Measurements from ENCODE around the gene ZNF831.

Gene ZNF831

DNA sequence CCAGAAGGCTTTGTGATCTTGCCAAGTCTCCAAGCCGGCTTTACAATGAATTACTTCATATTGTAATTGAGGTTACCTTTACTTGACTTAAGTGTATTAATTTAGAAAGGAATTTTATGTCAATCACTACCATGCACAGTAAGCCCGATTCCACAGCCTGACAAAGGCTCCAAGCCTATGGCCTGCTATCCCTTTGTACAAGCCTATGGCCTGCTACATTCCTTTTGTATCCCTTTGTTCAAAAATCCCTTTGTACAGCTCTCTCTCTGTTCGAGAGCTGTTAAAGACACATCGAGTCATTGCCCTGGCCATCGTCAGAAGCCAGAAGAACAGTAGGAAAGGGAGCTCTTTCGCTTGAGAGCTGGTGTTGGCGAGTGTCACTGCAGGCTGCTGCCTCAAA, 134.1 kb downstream of the ZNF831 start:
- in situ Hi-C loops (cut with HindIII; ENCODE audit: low sequenced_read_pairs) = no loop called here

DNA sequence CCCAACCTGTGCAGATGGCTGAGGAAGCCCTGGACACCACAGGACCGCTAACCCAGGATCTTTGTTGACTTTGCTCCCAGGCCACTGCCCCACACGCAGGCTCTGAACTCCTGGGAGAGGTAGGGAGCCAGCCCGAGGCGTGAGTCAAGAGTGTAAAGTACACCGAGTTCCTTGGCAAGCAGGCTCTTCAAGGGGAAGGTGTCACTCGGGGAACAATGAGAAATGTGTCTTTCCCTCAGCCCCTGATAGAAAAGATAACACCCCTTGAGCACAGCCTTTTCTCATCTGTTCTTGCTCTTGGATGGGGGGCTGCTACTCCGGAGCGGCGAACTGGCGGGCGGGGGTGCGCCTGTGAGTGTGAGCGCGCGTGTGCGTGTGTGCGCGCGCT, 136.3 kb downstream of the ZNF831 start:
- in situ Hi-C loops (cut with HindIII; ENCODE audit: low sequenced_read_pairs) = no loop called here

DNA sequence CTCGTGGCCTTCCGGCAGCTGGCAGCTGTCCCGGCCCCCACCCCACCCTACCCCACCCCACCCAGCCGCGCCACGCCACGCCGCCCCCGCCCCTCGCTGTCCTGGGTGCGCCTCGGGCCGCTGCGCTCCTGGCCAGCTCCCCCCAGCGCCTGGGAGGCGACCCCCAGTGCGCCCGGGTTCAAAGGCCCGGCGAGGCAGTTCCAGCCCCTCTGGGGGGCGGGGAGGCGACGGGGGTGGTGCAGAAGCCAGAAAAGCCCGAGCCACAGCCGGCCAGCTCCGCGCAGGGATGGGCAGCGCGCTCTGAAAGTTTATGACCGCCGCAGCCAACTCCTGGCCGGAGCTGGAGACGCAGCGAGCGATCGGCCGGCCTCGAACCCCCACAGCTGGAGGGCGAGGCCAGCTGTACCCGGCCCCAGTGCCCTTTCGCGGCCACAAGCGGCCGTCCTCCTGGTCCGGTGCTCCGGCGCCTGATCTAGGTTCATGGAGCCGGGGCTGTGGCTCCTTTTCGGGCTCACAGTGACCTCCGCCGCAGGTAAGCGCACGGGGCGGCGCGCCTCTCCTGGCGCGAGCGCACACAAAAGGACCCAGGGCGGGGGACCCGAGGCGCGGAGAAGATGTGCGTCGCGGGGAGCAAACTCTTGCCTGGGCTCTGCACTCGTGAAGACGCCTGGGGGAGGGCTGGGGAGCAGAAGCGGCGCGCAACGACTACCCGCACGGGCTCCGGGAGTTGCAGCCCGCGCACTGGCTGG, 136.9 kb downstream of the ZNF831 start, which contains the start of gene EDN3:
EDN3 (plus strand) TSS at position 279 of the 749 bp plus-strand sequence; CDS start at position 481, 202 bp downstream.
- in situ Hi-C loops (cut with HindIII; ENCODE audit: low sequenced_read_pairs) = no loop called here

DNA sequence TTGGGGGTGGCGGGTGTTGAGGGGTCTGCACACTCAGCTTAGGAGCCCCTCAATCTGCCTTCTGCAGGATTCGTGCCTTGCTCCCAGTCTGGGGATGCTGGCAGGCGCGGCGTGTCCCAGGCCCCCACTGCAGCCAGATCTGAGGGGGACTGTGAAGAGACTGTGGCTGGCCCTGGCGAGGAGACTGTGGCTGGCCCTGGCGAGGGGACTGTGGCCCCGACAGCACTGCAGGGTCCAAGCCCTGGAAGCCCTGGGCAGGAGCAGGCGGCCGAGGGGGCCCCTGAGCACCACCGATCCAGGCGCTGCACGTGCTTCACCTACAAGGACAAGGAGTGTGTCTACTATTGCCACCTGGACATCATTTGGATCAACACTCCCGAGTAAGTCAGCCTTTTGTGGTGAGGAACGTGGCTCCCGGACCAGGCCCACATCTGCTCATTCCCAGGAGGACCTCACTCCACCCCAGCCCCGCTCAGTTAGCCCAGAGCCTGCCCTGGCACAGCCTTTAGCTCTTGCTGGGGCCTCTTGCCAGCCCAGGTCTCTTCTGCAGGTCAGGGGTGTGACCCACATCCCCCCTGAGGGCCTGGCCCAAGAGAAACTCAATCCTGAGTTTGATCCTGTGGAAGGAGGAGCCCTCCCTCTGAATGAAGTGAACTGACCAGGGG, 137.9 kb downstream of the ZNF831 start:
- in situ Hi-C loops (cut with HindIII; ENCODE audit: low sequenced_read_pairs) = no loop called here

DNA sequence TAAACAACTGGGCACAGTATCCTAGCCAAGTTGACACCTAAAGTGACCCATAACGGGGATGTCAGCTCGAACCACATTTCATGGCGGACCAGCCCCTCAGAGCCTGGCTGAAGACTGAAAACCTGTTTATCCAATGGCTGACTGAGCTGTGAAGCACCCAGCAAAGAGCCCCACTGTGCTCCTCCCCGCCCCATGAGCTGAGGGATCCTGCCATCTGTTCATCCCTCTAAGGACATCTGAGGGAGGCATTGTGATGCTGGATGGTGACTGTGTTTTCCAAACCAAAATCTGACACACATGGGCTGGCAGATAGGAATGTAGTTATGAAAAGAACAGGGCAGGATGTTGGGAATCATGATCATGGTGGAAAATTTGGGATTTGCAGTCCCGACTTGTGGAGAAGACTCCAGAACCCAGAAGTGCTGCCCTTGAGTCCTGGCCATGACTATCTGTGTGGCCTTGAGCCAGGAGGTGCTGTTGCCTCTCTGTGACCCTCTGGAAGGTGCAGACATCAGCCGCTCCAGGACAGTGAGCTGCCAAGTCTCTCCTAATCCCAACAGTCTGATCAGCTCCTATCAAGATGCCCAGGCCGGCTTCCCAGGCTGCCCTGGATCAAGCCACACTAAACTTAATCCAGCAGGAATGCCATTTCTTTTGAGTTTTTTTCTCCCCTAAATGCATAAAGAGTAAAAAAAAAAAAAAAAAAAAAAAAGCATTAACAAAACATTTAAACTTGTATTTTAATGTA, 142.5 kb downstream of the ZNF831 start:
- in situ Hi-C loops (cut with HindIII; ENCODE audit: low sequenced_read_pairs) = no loop called here

DNA sequence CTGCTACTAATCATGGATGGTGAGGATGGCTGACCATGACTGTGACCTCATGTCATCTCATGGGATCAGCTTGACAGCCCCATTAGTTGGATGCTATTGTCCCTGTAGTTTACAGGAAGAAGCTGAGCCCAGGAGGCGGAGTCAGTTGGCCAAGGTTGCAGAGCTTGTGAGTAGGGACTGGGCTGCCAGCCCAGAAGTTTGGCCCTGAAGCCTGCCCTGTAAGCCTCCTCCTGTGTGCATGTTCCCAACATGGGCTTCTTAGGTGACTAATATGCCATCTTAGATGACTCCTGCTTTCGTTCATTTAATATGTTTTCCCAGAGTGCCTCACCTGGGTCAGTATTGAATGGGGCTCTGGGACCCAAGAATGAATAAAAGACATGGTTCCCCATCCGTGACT, 143.6 kb downstream of the ZNF831 start:
- in situ Hi-C loops (cut with HindIII; ENCODE audit: low sequenced_read_pairs) = no loop called here
